Bone marrow (tissue), 2 donors: ENCODE results near the gene KCNG2.

Experiments
- DNase-seq, 2 donors: peaks; one replicate each; lab custom pipeline; 2025; lab: John Stamatoyannopoulos, UW

The KCNG2 gene

GRCh38 chr18:79769698-79770500, 27.8 kb upstream of the KCNG2 start:
- no peak for DNase-seq

- no peak for DNase-seq
Measured at GRCh38 chr18:79770501-79770815, 27.3 kb upstream of the KCNG2 start.

GRCh38 chr18:79770826-79771225, 26.9 kb upstream of the KCNG2 start:
- no peak for DNase-seq

GRCh38 chr18:79771446-79772107, 26.2 kb upstream of the KCNG2 start:
- DNase-seq: no peak

GRCh38 chr18:79772108-79772864, 25.5 kb upstream of the KCNG2 start:
- no peak for DNase-seq

- no peak for DNase-seq
Measured at GRCh38 chr18:79772865-79773696, 24.7 kb upstream of the KCNG2 start.

GRCh38 chr18:79774111-79774510, 23.6 kb upstream of the KCNG2 start:
- DNase-seq: no peak

- no peak for DNase-seq
Measured at GRCh38 chr18:79775441-79776221, 22.1 kb upstream of the KCNG2 start.

GRCh38 chr18:79776674-79777073, 21.1 kb upstream of the KCNG2 start:
- no peak for DNase-seq

GRCh38 chr18:79778291-79778791, 19.4 kb upstream of the KCNG2 start:
- DNase-seq: no peak

- no peak for DNase-seq
Measured at GRCh38 chr18:79779021-79779699, 18.6 kb upstream of the KCNG2 start.

- no peak for DNase-seq
Measured at GRCh38 chr18:79779700-79780190, 18.0 kb upstream of the KCNG2 start.

- no peak for DNase-seq
Measured at GRCh38 chr18:79780547-79780946, 17.2 kb upstream of the KCNG2 start.

GRCh38 chr18:79781331-79781941, 16.3 kb upstream of the KCNG2 start:
- DNase-seq: no peak

GRCh38 chr18:79782566-79783308, 15.0 kb upstream of the KCNG2 start:
- DNase-seq: no peak

GRCh38 chr18:79784071-79784913, 13.4 kb upstream of the KCNG2 start:
- DNase-seq: no peak

- no peak for DNase-seq
Measured at GRCh38 chr18:79784965-79785770, 12.6 kb upstream of the KCNG2 start.
